MCF 10A (cell line): Measurements from ENCODE around the gene SERPINA1. TPM values are rescaled to one million over a fixed set of nuclear protein-coding genes. Genes with fewer than 3 reads are reported as not detected.
"Not testable (repeated sequence)": the region's sequence is repeated elsewhere in the genome, so short reads cannot be mapped to it uniquely, and the experiment has no call there.

Experiments used
- BruUV-seq: library from RNA; stranded (reverse); fragments of 400-500 nt; replicated peaks from 2 replicates; lab custom pipeline; 2021; lab: Mats Ljungman, UMichigan
- CTCF ChIA-PET: fragments of 300-600 bp; sonication (Branson Sonifier 250); formaldehyde crosslinking; extraction: SDS; loops from one replicate; lab custom pipeline; 2021; ENCODE audit warnings: antibody characterized with exemption, inconsistent platforms; lab: Yijun Ruan, JAX
- POLR2A ChIA-PET: fragments of 300-600, 350-650 bp; sonication (Branson Sonifier 250); formaldehyde crosslinking; extraction: SDS; loops from one replicate; lab custom pipeline; 2020; ENCODE audit warnings: antibody characterized with exemption, inconsistent platforms; lab: Yijun Ruan, JAX
- DNase-seq: peaks from one replicate; pipeline ENCODE4 v3.0.0-alpha.2; 2018; ENCODE audit not compliant: unreplicated experiment
- H3K27ac Mint-ChIP-seq: one replicate; pipeline ENCODE4 v1.8.0; 2022; ENCODE audit warnings: mild to moderate bottlenecking, low read depth, mixed read lengths; ENCODE audit not compliant: unreplicated experiment
- H3K27me3 Mint-ChIP-seq: one replicate; pipeline ENCODE4 v1.8.0; 2022; ENCODE audit warnings: mixed read lengths; ENCODE audit not compliant: insufficient read depth, unreplicated experiment
- H3K36me3 Mint-ChIP-seq: one replicate; pipeline ENCODE4 v1.8.0; 2022; ENCODE audit warnings: mild to moderate bottlenecking, moderate library complexity, mixed read lengths; ENCODE audit not compliant: insufficient read depth, unreplicated experiment
- H3K4me1 Mint-ChIP-seq: one replicate; pipeline ENCODE4 v1.8.0; 2022; ENCODE audit warnings: mixed read lengths; ENCODE audit not compliant: insufficient read depth, unreplicated experiment
- H3K4me3 Mint-ChIP-seq: one replicate; pipeline ENCODE4 v1.8.0; 2022; ENCODE audit warnings: mild to moderate bottlenecking, moderate library complexity, mixed read lengths; ENCODE audit not compliant: unreplicated experiment
- H3K9me3 Mint-ChIP-seq: one replicate; pipeline ENCODE4 v1.8.0; 2022; ENCODE audit warnings: mixed read lengths; ENCODE audit not compliant: unreplicated experiment
- CTCF ChIP-seq: fragments of 200-600 bp; IDR thresholded peaks from one replicate; pipeline ENCODE4 v1.8.0; 2022; ENCODE audit warnings: antibody characterized with exemption, mild to moderate bottlenecking; ENCODE audit not compliant: unreplicated experiment
- intact Hi-C: fragments of 100-400 bp; cut with micrococcal nuclease; formaldehyde crosslinking; loops from 2 replicates; pipeline ENCODE4 v1.14.1; 2022
- total RNA-seq: library from RNA; stranded (reverse); gene quantifications from 2 replicates; pipeline ENCODE4 v1.2.3, GENCODE V29; 2022

The SERPINA1 gene
- total RNA-seq, 1 experiment from 2014 or later: 42.5 TPM

DNA sequence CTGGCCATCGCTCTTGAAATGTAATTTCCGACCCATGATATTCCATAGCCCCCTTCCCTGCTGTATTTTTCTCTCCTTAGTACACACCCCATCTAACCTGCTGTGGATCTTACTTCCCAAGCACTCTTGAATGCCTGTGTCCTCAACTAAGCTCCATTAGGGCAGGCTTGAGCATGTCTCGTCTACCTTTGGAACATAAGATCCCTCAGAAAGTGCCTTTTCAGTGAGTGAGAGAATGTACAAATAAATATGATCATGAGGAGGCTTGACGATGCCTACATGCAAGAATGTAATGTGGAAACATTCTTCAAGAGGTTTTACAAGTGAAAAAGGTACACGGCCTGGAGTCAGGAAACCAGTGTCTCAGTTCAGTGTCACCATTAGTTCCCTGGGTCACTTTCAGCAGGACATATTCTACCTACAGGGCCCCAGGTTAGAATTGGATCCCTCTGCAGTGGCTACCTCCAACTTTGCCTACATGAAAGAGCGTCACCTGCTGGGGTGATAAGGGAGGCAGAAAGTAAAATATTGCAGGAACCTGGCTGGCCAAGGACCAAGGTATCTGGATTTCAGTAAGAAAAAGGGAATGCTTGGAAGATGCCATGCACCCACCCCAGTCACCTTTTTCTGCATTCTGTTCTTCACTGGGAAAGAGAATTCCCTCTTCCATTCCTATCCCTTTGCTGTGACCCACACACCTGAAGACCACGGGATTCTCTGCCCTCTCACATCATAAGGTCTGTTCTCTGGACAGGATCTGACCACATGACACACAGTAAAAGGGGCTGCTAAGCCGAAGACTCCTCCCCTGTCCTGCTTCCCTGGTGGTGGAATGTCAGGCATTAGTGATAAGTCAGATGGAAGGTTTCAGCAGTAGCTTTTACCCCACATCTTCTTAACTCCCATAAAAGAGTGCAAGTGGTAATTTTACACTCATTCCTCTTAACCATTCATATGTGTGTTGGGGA is 24.6 kb upstream of the SERPINA1 start:
- H3K27me3 Mint-ChIP-seq: no peaks in the 10 kb centered on the region
- ChIA-PET CTCF (interaction anchor here (0.6 to 2.4 kb wide), 11 partner anchors 9 to 326 kb away, joined by 3 to 7 read pairs (median 4); partner anchors contain the start of gene IFI27L2), POLR2A (no interaction called here)
- DNase-seq: peak; percentile 62
- BruUV-seq: no TSS peak
- H3K36me3 Mint-ChIP-seq: no peaks in the 10 kb centered on the region
- peaks cover 8% of the 10 kb centered on the region for H3K4me1 Mint-ChIP-seq
- no peak overlapping the region for H3K4me3 Mint-ChIP-seq
- intact Hi-C loops: loop anchor here (2.0 to 5.0 kb wide), 2 partner anchors 231 to 276 kb away; no protein-coding TSS in a partner anchor
- peaks cover 6% of the 10 kb centered on the region for H3K9me3 Mint-ChIP-seq
- H3K27ac Mint-ChIP-seq: no peak overlapping the region
- peak; percentile 45 for TF ChIP-seq CTCF

GRCh38 chr14:94411638-94412037 is 23.2 kb upstream of the SERPINA1 start:
- no TSS peak for BruUV-seq
- H3K27ac Mint-ChIP-seq: no peak overlapping the region
- DNase-seq: no peak
- H3K9me3 Mint-ChIP-seq: peaks cover 14% of the 10 kb centered on the region
- ChIA-PET POLR2A (no interaction called here), CTCF (interaction anchor here (0.7 to 2.4 kb wide), 4 partner anchors 12 to 232 kb away, joined by 4 to 7 read pairs (median 4); no protein-coding TSS in a partner anchor)
- H3K4me1 Mint-ChIP-seq: peaks cover 8% of the 10 kb centered on the region
- TF ChIP-seq CTCF: no peak
- intact Hi-C loops: loop anchor here (2.0 to 5.0 kb wide), 2 partner anchors 229 to 275 kb away; no protein-coding TSS in a partner anchor
- H3K36me3 Mint-ChIP-seq: no peaks in the 10 kb centered on the region
- no peaks in the 10 kb centered on the region for H3K27me3 Mint-ChIP-seq
- no peak overlapping the region for H3K4me3 Mint-ChIP-seq

GRCh38 chr14:94409430-94409829 is 21.0 kb upstream of the SERPINA1 start:
- H3K4me1 Mint-ChIP-seq, H3K36me3 Mint-ChIP-seq, H3K27ac Mint-ChIP-seq, H3K27me3 Mint-ChIP-seq, DNase-seq, intact Hi-C loops, BruUV-seq, H3K4me3 Mint-ChIP-seq: not testable (repeated sequence)
- ChIA-PET POLR2A (interaction anchor here (0.7 to 1.1 kb wide), 2 partner anchors 35 to 443 kb away, joined by 3 to 4 read pairs; no protein-coding TSS in a partner anchor), CTCF (interaction anchor here (0.7 to 1.2 kb wide), 2 partner anchors 15 to 690 kb away, joined by 3 read pairs; no protein-coding TSS in a partner anchor)
- H3K9me3 Mint-ChIP-seq: peaks cover 14% of the 10 kb centered on the region

DNA sequence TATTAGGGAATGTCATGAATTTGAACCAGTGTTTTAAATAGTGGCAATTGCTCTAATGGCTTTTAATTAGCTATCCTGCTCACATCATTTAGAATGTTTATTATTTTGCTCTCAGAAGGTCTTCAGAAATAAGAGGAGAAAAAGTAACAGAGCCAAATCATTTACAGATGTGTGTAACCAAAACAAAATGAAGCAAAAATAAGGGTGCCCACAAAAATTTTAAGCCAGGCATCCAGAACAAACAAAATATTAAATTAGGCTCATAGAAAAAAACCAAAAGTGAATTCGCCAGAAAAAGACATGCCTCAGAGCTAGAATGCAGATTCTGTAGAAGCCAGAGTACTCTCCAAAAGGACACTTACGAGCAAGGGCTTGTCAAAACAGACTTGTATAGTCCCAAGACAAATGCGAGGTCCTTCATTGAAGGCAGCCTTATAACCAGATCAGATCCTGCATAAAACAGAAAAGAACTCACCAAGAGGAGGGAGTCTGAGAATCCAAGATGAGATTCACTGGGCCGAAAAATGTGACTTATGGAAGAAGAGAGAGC is 20.2 kb upstream of the SERPINA1 start:
- POLR2A ChIA-PET: interaction anchor here (1.1 kb wide), 1 partner anchor 35 kb away, joined by 4 read pairs; no protein-coding TSS in a partner anchor
- BruUV-seq: no TSS peak
- Mint-ChIP-seq H3K36me3 (no peaks in the 10 kb centered on the region), H3K4me1 (peaks cover 8% of the 10 kb centered on the region), H3K4me3 (no peak overlapping the region), H3K27ac (no peak overlapping the region), H3K9me3 (peaks cover 14% of the 10 kb centered on the region), H3K27me3 (no peaks in the 10 kb centered on the region)
- no peak for DNase-seq
- CTCF ChIA-PET: interaction anchor here (0.6 kb wide), 1 partner anchor 204 kb away, joined by 4 read pairs; the partner anchor contains the start of gene SERPINA3
- intact Hi-C loops: no loop called here
- TF ChIP-seq CTCF: no peak
